ENCODE data around the gene RRAS. TPM values are rescaled to one million over a fixed set of nuclear protein-coding genes. Genes with fewer than 3 reads are reported as not detected.

RRAS gene
- total RNA-seq, 1 donor, result 8.7 TPM

- Histone ChIP-seq H3K4me1 (ENCODE audit: insufficient read depth, low read length) (peaks cover 23% of the 10 kb centered on the region), H3K9me3 (ENCODE audit: low read depth, low read length) (no peaks in the 10 kb centered on the region), H3K27me3 (ENCODE audit: insufficient read depth, low read length) (no peaks in the 10 kb centered on the region), H3K4me3 (ENCODE audit: low read length) (peak overlapping the region; percentile 93)
Observed at GRCh38 chr19:49665036-49665350, 25.1 kb upstream of the RRAS start.

DNA sequence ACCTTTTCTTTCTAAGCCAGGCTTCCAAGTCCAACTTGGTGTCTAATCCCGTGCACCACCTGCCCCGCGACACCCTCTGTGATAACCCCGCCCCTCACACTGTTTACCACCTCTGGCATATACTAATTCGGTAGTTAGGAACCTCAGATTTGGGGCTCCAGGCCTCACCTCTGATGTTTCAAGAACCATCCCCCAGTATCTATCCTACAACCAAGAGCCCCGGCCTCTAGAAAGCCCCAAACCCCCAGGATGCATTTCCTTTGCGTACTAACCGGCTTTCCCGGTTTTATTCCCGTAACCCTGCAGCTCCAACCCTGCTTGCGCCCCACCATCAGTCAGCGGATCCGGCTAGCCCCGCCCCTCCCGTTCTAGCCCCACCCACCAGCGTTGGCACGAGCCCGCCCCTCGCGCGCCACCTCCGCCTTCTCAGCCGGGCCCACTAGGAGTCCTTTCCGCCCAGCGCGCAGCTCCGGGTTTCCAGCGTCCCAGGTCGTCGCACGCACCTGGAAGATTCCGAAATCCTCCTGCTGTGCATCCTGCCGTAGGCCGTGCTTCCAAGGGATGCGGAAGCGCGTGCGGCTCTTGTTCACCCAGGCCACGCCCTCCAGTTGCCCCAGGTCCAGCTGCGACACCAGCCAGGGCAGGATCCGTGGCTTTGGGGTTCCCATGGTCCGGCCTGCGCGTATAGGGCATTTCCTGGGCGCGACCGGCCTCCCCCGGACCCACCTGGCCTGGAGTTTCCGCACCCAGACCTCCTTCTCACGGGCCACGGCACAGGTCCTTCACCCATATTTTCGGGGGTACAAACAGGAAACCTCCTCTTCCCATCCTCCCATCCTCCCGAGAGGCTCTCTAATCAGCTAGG lies 24.5 kb upstream of the RRAS start:
- H3K27me3 ChIP-seq (ENCODE audit: insufficient read depth, low read length), result no peaks in the 10 kb centered on the region
- peak overlapping the region; percentile 93 for H3K4me3 ChIP-seq (ENCODE audit: low read length)
- no peaks in the 10 kb centered on the region for H3K9me3 ChIP-seq (ENCODE audit: low read depth, low read length)
- peaks cover 23% of the 10 kb centered on the region for H3K4me1 ChIP-seq (ENCODE audit: insufficient read depth, low read length)

DNA sequence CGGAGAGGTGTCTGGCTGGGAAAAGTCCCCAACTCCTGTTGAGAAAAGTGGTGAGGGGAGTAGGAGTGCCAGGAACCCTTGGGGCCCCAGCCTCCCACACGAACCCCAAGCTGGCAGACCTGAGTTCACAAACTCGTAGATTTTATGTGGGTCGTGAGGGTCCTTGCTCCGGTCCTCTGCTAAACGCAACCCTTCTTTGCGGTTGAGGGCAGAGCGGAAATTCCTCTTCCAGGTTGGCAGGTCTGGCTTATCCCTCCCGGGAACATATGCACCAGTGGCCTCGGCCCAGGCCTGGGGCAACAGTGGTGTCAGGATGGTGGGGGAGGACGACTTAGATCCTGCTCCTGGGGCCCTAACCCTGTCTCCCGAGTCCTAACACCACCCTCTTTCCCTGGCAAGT lies 23.3 kb upstream of the RRAS start:
- Histone ChIP-seq H3K4me3 (ENCODE audit: low read length) (no peak overlapping the region), H3K4me1 (ENCODE audit: insufficient read depth, low read length) (peaks cover 23% of the 10 kb centered on the region), H3K27me3 (ENCODE audit: insufficient read depth, low read length) (no peaks in the 10 kb centered on the region), H3K9me3 (ENCODE audit: low read depth, low read length) (no peaks in the 10 kb centered on the region)

- Histone ChIP-seq H3K4me1 (ENCODE audit: insufficient read depth, low read length) (peaks cover 23% of the 10 kb centered on the region), H3K9me3 (ENCODE audit: low read depth, low read length) (no peaks in the 10 kb centered on the region), H3K27me3 (ENCODE audit: insufficient read depth, low read length) (no peaks in the 10 kb centered on the region), H3K4me3 (ENCODE audit: low read length) (no peak overlapping the region)
Observed at GRCh38 chr19:49662011-49662410, 22.1 kb upstream of the RRAS start.

DNA sequence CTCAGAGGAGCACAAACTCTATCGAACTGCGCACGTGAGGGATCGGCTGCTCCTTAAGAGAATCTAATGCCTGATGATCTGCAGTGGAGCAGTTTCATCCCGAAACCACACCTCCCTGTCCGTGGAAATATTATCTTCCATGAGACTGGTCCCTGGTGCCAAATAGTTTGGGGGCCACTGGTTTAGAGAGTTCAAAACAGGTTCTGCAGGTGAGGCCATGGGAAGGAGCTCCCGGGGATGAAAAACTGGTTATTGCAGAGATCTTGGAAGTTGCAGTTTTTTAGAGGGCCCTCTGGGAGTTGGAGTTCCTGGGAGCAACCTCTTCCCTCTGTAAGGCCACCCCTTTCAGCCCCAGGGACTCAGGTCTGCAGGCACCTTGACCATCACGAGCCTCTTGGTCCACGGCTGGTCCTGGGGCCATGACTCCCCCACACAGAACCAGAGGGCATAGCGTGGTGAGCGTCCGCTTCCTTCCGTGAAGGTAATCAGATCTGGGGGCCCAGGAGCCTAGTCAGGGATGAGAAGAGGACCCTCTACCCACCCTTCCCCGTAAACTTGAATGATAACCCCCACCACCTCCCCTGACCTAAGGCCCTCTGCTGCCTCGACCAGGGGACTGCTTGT lies 20.5 kb upstream of the RRAS start:
- Histone ChIP-seq H3K9me3 (ENCODE audit: low read depth, low read length) (no peaks in the 10 kb centered on the region), H3K4me3 (ENCODE audit: low read length) (no peak overlapping the region), H3K4me1 (ENCODE audit: insufficient read depth, low read length) (peaks cover 15% of the 10 kb centered on the region), H3K27me3 (ENCODE audit: insufficient read depth, low read length) (no peaks in the 10 kb centered on the region)

DNA sequence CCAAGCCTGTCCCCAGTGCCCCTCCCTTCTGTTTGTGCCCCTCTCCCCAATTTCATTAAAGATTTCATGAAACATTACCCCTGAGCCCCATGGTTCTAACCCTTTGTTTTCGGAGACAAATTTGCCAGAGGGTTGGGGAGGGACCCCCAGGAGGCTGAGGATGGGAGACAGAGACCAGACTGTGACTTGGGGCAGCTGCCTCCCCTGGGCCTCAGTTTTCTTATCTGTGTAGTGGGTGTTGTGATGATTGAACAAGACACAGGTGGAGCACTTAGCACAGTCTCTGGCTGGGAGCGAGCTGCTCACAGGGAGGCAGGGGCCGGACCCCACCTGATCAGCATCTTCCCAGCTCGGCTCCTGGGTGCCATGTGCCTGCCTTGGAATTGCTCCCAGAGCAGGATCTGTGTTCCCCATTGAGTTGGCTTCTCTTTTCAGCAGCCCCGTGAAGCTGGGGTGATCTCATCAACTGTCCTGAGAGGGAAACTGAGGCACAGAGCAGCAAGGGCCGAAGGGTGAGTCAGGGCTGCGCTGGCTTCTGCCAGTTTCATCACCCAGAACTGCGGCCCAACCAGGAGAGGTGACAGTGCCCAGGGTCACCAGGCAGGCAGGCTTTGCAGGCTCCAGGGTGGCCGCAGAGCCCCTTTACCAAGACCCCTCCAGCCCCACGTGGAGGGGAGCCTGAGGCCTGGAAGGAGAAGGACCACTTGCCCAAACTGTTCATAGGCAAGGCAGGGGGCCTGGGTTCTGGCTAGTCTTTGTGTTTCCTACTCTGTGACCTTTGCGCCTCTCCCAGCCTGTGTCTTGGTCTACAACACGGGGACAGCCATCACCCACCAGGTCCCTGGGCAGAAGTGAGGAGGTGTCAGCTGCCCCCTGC lies 18.9 kb upstream of the RRAS start:
- H3K27me3 ChIP-seq (ENCODE audit: insufficient read depth, low read length), result no peaks in the 10 kb centered on the region
- peaks cover 11% of the 10 kb centered on the region for H3K4me1 ChIP-seq (ENCODE audit: insufficient read depth, low read length)
- H3K9me3 ChIP-seq (ENCODE audit: low read depth, low read length), result no peaks in the 10 kb centered on the region
- no peak overlapping the region for H3K4me3 ChIP-seq (ENCODE audit: low read length)

DNA sequence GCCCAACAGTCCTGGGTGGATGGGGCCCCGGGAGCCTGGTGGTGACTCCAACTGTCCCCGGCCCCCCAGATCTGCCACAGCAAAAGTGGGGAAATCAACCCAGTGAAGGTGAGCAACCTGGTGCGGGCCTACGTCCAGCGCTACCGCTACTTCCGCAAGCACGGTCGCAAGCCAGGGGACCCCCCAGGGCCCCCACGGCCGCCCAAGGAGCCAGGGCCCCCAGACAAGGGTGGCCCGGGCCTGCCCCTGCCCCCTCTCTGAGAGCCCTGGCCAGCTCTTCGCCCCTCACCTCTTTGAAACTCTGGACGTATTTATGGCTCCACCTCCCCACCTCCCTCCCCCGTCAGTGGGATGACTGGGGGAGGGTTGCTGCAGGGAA lies 18.2 kb upstream of the RRAS start:
- H3K4me1 ChIP-seq (ENCODE audit: insufficient read depth, low read length), result peaks cover 4% of the 10 kb centered on the region
- H3K9me3 ChIP-seq (ENCODE audit: low read depth, low read length), result no peaks in the 10 kb centered on the region
- no peaks in the 10 kb centered on the region for H3K27me3 ChIP-seq (ENCODE audit: insufficient read depth, low read length)
- H3K4me3 ChIP-seq (ENCODE audit: low read length), result no peak overlapping the region

DNA sequence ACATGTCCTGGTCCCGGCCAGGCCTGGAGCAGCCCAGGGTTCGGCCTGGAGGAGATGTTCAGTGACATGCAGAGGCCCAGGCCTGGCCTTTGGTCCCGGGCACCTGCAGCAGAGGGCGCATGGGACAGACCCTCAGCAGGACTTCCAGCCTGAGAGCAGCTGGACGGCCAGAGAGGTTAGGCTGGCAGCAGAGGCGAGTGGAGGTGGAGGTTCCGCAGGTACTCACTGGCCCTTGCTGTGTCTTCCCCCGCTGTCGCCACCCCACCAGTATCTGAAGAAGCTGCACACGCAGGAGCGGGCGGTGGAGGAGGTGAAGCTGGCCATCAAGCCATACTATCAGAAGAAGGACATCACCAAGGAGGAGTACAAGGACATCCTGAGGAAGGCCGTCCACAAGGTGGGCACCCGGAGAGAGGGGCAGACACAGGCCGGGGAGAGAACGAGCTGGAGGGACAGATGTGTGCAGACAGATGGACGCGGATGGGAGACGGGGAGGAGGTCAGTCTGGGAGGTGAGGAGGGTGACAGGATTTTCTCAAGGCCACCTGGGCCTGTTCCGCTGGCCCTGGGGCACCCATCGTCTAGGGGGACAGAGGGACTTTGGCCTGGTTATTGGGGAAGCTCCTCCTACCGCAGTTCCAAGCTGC lies 17.7 kb upstream of the RRAS start:
- H3K9me3 ChIP-seq (ENCODE audit: low read depth, low read length), result no peaks in the 10 kb centered on the region
- H3K27me3 ChIP-seq (ENCODE audit: insufficient read depth, low read length), result no peaks in the 10 kb centered on the region
- no peak overlapping the region for H3K4me3 ChIP-seq (ENCODE audit: low read length)
- H3K4me1 ChIP-seq (ENCODE audit: insufficient read depth, low read length), result no peaks in the 10 kb centered on the region

DNA sequence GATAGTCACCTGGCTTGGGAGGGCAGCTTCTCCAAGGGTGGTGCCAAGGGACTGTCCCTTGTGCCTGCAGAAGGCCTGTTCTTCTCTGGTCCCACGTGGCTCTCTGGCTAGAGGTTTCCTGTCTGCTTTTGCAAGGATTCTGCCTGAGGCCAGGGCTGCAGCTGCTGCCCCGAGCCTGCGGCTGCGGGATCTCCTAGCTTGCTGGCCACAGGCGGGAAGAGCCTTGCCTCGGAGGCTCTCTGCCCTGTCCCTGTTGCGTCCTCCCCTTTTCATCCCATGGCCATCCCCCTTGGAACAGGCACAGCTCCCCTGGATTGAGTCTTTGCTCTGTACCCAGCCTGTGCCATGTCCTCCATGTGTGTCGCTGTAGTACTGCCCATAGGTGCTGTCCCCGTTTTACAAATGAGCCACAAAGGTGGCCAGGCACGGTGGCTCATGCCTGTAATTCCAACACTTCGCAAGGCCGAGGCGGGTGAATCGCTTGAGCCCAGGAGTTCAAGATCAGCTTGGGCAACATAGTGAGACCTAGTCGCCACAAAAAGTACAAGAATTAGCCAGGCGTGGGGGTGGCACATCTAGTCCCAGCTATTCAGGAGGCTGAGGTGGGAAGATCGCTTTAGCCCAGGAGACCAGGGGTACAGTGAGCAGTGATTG lies 16.6 kb upstream of the RRAS start:
- Histone ChIP-seq H3K4me3 (ENCODE audit: low read length) (no peak overlapping the region), H3K27me3 (ENCODE audit: insufficient read depth, low read length) (no peaks in the 10 kb centered on the region), H3K9me3 (ENCODE audit: low read depth, low read length) (no peaks in the 10 kb centered on the region), H3K4me1 (ENCODE audit: insufficient read depth, low read length) (no peaks in the 10 kb centered on the region)

GRCh38 chr19:49655570-49656455 lies 15.9 kb upstream of the RRAS start:
- H3K27me3 ChIP-seq (ENCODE audit: insufficient read depth, low read length), result no peaks in the 10 kb centered on the region
- H3K9me3 ChIP-seq (ENCODE audit: low read depth, low read length), result no peaks in the 10 kb centered on the region

DNA sequence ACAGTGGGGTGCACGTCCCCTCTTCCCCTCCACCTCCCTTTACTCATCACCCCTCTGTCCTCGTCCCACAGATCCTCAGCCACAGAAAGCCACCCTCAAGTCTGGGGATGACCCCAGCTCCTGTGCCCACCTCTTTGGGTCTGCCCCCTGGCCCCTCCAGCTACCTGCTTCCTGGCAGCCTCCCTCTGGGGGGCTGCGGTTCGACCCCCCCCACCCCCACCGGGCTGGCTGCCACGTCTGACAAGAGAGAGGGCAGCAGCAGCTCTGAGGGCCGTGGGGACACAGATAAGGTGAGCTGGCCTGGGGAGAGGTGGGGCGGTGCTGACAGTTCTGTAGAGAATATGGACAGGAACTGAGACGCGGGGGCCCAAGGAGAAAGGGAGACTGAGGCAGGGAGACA lies 14.6 kb upstream of the RRAS start:
- H3K9me3 ChIP-seq (ENCODE audit: low read depth, low read length), result no peaks in the 10 kb centered on the region
- no peak overlapping the region for H3K4me3 ChIP-seq (ENCODE audit: low read length)
- H3K4me1 ChIP-seq (ENCODE audit: insufficient read depth, low read length), result no peaks in the 10 kb centered on the region
- H3K27me3 ChIP-seq (ENCODE audit: insufficient read depth, low read length), result no peaks in the 10 kb centered on the region

More at GRCh38 chr19:49655570-49656455, 15.9 kb upstream of the RRAS start:
- Histone ChIP-seq H3K4me1 (ENCODE audit: insufficient read depth, low read length) (no peaks in the 10 kb centered on the region), H3K4me3 (ENCODE audit: low read length) (no peak overlapping the region)

GRCh38 chr19:49653466-49653806 lies 13.5 kb upstream of the RRAS start:
- Histone ChIP-seq H3K4me3 (ENCODE audit: low read length) (no peak overlapping the region), H3K9me3 (ENCODE audit: low read depth, low read length) (no peaks in the 10 kb centered on the region), H3K27me3 (ENCODE audit: insufficient read depth, low read length) (no peaks in the 10 kb centered on the region), H3K4me1 (ENCODE audit: insufficient read depth, low read length) (no peaks in the 10 kb centered on the region)

GRCh38 chr19:49652551-49653465 lies 12.9 kb upstream of the RRAS start:
- Histone ChIP-seq H3K27me3 (ENCODE audit: insufficient read depth, low read length) (no peaks in the 10 kb centered on the region), H3K9me3 (ENCODE audit: low read depth, low read length) (no peaks in the 10 kb centered on the region), H3K4me1 (ENCODE audit: insufficient read depth, low read length) (no peaks in the 10 kb centered on the region), H3K4me3 (ENCODE audit: low read length) (no peak overlapping the region)
